GM06990 (cell line): ENCODE results near the gene SHLD1.

Experiments
- DNase-seq: peaks from one replicate; pipeline ENCODE4 v3.0.0-alpha.2; 2011; ENCODE audit not compliant: insufficient read length; ENCODE audit errors: extremely low read depth
- H3K27me3 ChIP-seq: replicated peaks from 2 replicates; pipeline ENCODE4 v1.6.0; 2011; ENCODE audit warnings: low read length; ENCODE audit not compliant: control insufficient read depth, insufficient read depth
- H3K36me3 ChIP-seq: 2 replicates; pipeline ENCODE4 v1.5.1; 2011; ENCODE audit warnings: low read length; ENCODE audit not compliant: control insufficient read depth, insufficient read depth
- H3K4me3 ChIP-seq: replicated peaks from 2 replicates; pipeline ENCODE4 v1.5.1; 2011; ENCODE audit warnings: low read depth, mild to moderate bottlenecking, control low read depth, low read length
- CTCF ChIP-seq: IDR thresholded peaks from 2 replicates; pipeline ENCODE4 v1.5.1; 2011; ENCODE audit warnings: low read length, control low read depth, mild to moderate bottlenecking, inconsistent platforms; ENCODE audit not compliant: insufficient read depth, poor library complexity, severe bottlenecking

Gene SHLD1

GRCh38 chr20:5808901-5809300 lies 58.7 kb downstream of the SHLD1 start:
- no peak for TF ChIP-seq CTCF
- DNase-seq = no peak
- no peak overlapping the region for H3K4me3 ChIP-seq
- H3K27me3 ChIP-seq = no peaks in the 10 kb centered on the region
- no peaks in the 10 kb centered on the region for H3K36me3 ChIP-seq

GRCh38 chr20:5809495-5809894 lies 59.3 kb downstream of the SHLD1 start:
- DNase-seq = no peak
- TF ChIP-seq CTCF = no peak
- Histone ChIP-seq H3K36me3 (no peaks in the 10 kb centered on the region), H3K4me3 (no peak overlapping the region), H3K27me3 (no peaks in the 10 kb centered on the region)

- no peaks in the 10 kb centered on the region for H3K27me3 ChIP-seq
- DNase-seq = no peak
- H3K36me3 ChIP-seq = no peaks in the 10 kb centered on the region
- no peak overlapping the region for H3K4me3 ChIP-seq
- no peak for TF ChIP-seq CTCF
These were observed 60.7 kb downstream of the SHLD1 start for GRCh38 chr20:5810800-5811422.

GRCh38 chr20:5811746-5812145 lies 61.5 kb downstream of the SHLD1 start:
- H3K4me3 ChIP-seq = no peak overlapping the region
- no peak for DNase-seq
- no peaks in the 10 kb centered on the region for H3K36me3 ChIP-seq
- no peaks in the 10 kb centered on the region for H3K27me3 ChIP-seq
- TF ChIP-seq CTCF = no peak

GRCh38 chr20:5818346-5818681 lies 68.1 kb downstream of the SHLD1 start:
- TF ChIP-seq CTCF = no peak
- no peaks in the 10 kb centered on the region for H3K36me3 ChIP-seq
- no peaks in the 10 kb centered on the region for H3K27me3 ChIP-seq
- no peak overlapping the region for H3K4me3 ChIP-seq
- DNase-seq = no peak

- H3K36me3 ChIP-seq = no peaks in the 10 kb centered on the region
- no peak for TF ChIP-seq CTCF
- H3K27me3 ChIP-seq = no peaks in the 10 kb centered on the region
- no peak overlapping the region for H3K4me3 ChIP-seq
- DNase-seq = no peak
These were observed 70.5 kb downstream of the SHLD1 start for GRCh38 chr20:5820738-5821137.
